CD4-positive, alpha-beta T cell (primary cell): Measurements from ENCODE around the gene TP63. TPM values are rescaled to one million over a fixed set of nuclear protein-coding genes. Genes with fewer than 3 reads are reported as not detected.

Source experiments
- ATAC-seq: fragments of 200-7000 bp; cut with Tn5 transposase; one replicate; pipeline ENCODE4 v1.10.0; 2022; ENCODE audit warnings: mild to moderate bottlenecking; ENCODE audit not compliant: poor library complexity
- CTCF ChIA-PET: fragments of 350-600 bp; sonication (Branson Sonifier 250); formaldehyde crosslinking; loops from one replicate; lab custom pipeline; 2021; ENCODE audit warnings: antibody characterized with exemption, inconsistent platforms; lab: Charles Lee
- POLR2A ChIA-PET: fragments of 350-600 bp; sonication (Branson Sonifier 250); formaldehyde crosslinking; loops from one replicate; lab custom pipeline; 2021; ENCODE audit warnings: antibody characterized with exemption, inconsistent platforms; lab: Charles Lee
- DNase-seq, 14 experiments: peaks; one replicate each; pipeline ENCODE4 v3.0.0-alpha.2; 2013 to 2020; ENCODE audit warnings: mixed read lengths in 2 of 14
- H3K27ac ChIP-seq, 2 donors: one replicate each; pipeline versions ENCODE4 v1.5.1 to v1.7.0; 2013; ENCODE audit warnings: low read length in 2 of 2, low read depth in 1 of 2, mild to moderate bottlenecking in 1 of 2
- H3K27me3 ChIP-seq, 2 experiments: 1 replicate in 1 of 2; 2 replicates in 1 of 2; pipeline versions ENCODE4 v1.6.1 to v1.7.0; 2013; ENCODE audit warnings: low read length in 2 of 2, control low read depth in 1 of 2, mild to moderate bottlenecking in 1 of 2, moderate library complexity in 1 of 2; ENCODE audit not compliant: insufficient read depth in 2 of 2, control insufficient read depth in 1 of 2
- H3K36me3 ChIP-seq: one replicate; pipeline ENCODE4 v1.6.1; 2013; ENCODE audit warnings: low read length, control low read depth; ENCODE audit not compliant: insufficient read depth
- H3K4me1 ChIP-seq: one replicate; pipeline ENCODE4 v1.6.1; 2013; ENCODE audit warnings: low read length, control low read depth; ENCODE audit not compliant: insufficient read depth
- H3K4me3 ChIP-seq: one replicate; pipeline ENCODE4 v1.5.1; 2013; ENCODE audit warnings: mild to moderate bottlenecking, low read length, moderate library complexity
- H3K9me3 ChIP-seq, 2 experiments: 1 replicate in 1 of 2; 2 replicates in 1 of 2; pipeline versions ENCODE4 v1.6.1 to v1.7.0; 2013; ENCODE audit warnings: low read length in 2 of 2, mild to moderate bottlenecking in 2 of 2, control low read depth in 1 of 2, moderate library complexity in 1 of 2; ENCODE audit not compliant: control insufficient read depth in 1 of 2, insufficient read depth in 1 of 2
- H3K27ac Mint-ChIP-seq: one replicate; pipeline ENCODE4 v1.8.0; 2020; ENCODE audit warnings: mixed read lengths
- H3K27me3 Mint-ChIP-seq: one replicate; pipeline ENCODE4 v1.8.0; 2021; ENCODE audit warnings: mixed read lengths
- H3K36me3 Mint-ChIP-seq: one replicate; pipeline ENCODE4 v1.8.0; 2021; ENCODE audit warnings: low read depth, mixed read lengths
- H3K4me1 Mint-ChIP-seq: one replicate; pipeline ENCODE4 v1.8.0; 2021; ENCODE audit warnings: low read depth, mixed read lengths
- H3K4me3 Mint-ChIP-seq: one replicate; pipeline ENCODE4 v1.8.0; 2020; ENCODE audit warnings: mild to moderate bottlenecking, mixed read lengths
- H3K9me3 Mint-ChIP-seq: one replicate; pipeline ENCODE4 v1.8.0; 2020; ENCODE audit warnings: mixed read lengths
- CTCF ChIP-seq: fragments of 200-600 bp; IDR thresholded peaks from one replicate; pipeline ENCODE4 v1.8.0; 2022; ENCODE audit warnings: antibody characterized with exemption, mild to moderate bottlenecking
- intact Hi-C, 2 experiments: fragments of 100-400 bp; cut with DNase I in 1 of 2; cut with micrococcal nuclease in 1 of 2; formaldehyde crosslinking; loops; one replicate each; pipeline versions ENCODE4 v1.15.1 to v1.9.0; 2023 to 2025; cut with DNase I, micrococcal nuclease
- total RNA-seq, 174 experiments: library from RNA in 2 of 174; stranded (reverse) in 2 of 174; gene quantifications; one replicate each; pipeline ENCODE4 v1.2.3 and lab custom pipeline; 2021 to 2026

TP63 gene
- total RNA-seq, 2 experiments from 2014 or later, result 0.31 TPM; not detected in 1

GRCh38 chr3:189907803-189908202 lies 276.6 kb downstream of the TP63 start:
- no peaks in the 10 kb centered on the region for H3K4me1 Mint-ChIP-seq
- no peak for TF ChIP-seq CTCF
- CTCF ChIA-PET, result no interaction called here

GRCh38 chr3:189908646-189909045 lies 277.5 kb downstream of the TP63 start:
- Histone ChIP-seq H3K4me3 (no peak overlapping the region), H3K36me3 (no peaks in the 10 kb centered on the region), H3K9me3 (no peaks in the 10 kb centered on the region), H3K4me1 (no peaks in the 10 kb centered on the region), H3K27ac (no peak overlapping the region), H3K27me3 (peaks cover 2 to 3% of the 10 kb centered on the region in 2 experiments)
- Mint-ChIP-seq H3K4me3 (no peak overlapping the region), H3K4me1 (no peaks in the 10 kb centered on the region), H3K27me3 (peaks cover 10% of the 10 kb centered on the region), H3K9me3 (no peaks in the 10 kb centered on the region), H3K36me3 (no peaks in the 10 kb centered on the region), H3K27ac (no peak overlapping the region)
- no peak for ATAC-seq
- no peak for TF ChIP-seq CTCF
- intact Hi-C loops, result no loop called here
- DNase-seq, result no peak
- ChIA-PET CTCF (no interaction called here), POLR2A (no interaction called here)

More at GRCh38 chr3:189907803-189908202, 276.6 kb downstream of the TP63 start:
- ATAC-seq (no peak), DNase-seq (no peak)
- no peak overlapping the region for H3K27ac ChIP-seq
- POLR2A ChIA-PET, result no interaction called here
- H3K4me1 ChIP-seq, result no peaks in the 10 kb centered on the region
- no peaks in the 10 kb centered on the region for H3K9me3 Mint-ChIP-seq
- no peak overlapping the region for H3K4me3 Mint-ChIP-seq
- no peaks in the 10 kb centered on the region for H3K27me3 ChIP-seq
- intact Hi-C loops, result no loop called here
- no peaks in the 10 kb centered on the region for H3K36me3 ChIP-seq
- no peaks in the 10 kb centered on the region for H3K9me3 ChIP-seq
- no peak overlapping the region for H3K4me3 ChIP-seq
- H3K36me3 Mint-ChIP-seq, result no peaks in the 10 kb centered on the region
- H3K27me3 Mint-ChIP-seq, result peaks cover 6% of the 10 kb centered on the region
- H3K27ac Mint-ChIP-seq, result no peak overlapping the region

GRCh38 chr3:189909139-189909538 lies 277.9 kb downstream of the TP63 start:
- intact Hi-C loops, result no loop called here
- no peaks in the 10 kb centered on the region for H3K9me3 Mint-ChIP-seq
- CTCF ChIA-PET, result no interaction called here
- ATAC-seq (no peak), DNase-seq (no peak)
- H3K36me3 Mint-ChIP-seq, result no peaks in the 10 kb centered on the region
- Histone ChIP-seq H3K36me3 (no peaks in the 10 kb centered on the region), H3K4me3 (no peak overlapping the region), H3K9me3 (no peaks in the 10 kb centered on the region), H3K27ac (no peak overlapping the region), H3K27me3 (peaks cover 2 to 3% of the 10 kb centered on the region in 2 experiments), H3K4me1 (no peaks in the 10 kb centered on the region)
- H3K4me3 Mint-ChIP-seq, result no peak overlapping the region
- POLR2A ChIA-PET, result no interaction called here
- H3K4me1 Mint-ChIP-seq, result no peaks in the 10 kb centered on the region
- no peak overlapping the region for H3K27ac Mint-ChIP-seq
- H3K27me3 Mint-ChIP-seq, result peaks cover 14% of the 10 kb centered on the region
- no peak for TF ChIP-seq CTCF
